Adrenal gland (tissue), 5 donors: ENCODE data around the gene ERMP1.

Experiments used
- CTCF ChIP-seq, 6 experiments: fragments of 450-650 bp in 4 of 6; fragments of 200-600 bp in 2 of 6; sonication (generic) in 1 of 6; IDR thresholded peaks; 1 replicate in 5 of 6; 2 replicates in 1 of 6; pipeline versions ENCODE4 v1.5.1 to v1.8.0; 2016 to 2021; ENCODE audit warnings: antibody characterized with exemption in 6 of 6, mild to moderate bottlenecking in 2 of 6, moderate library complexity in 1 of 6
- POLR2A ChIP-seq, 2 donors: fragments of 450-650 bp; IDR thresholded peaks; one replicate each; pipeline ENCODE4 v1.6.1; 2017; ENCODE audit warnings: antibody characterized with exemption in 2 of 2, mild to moderate bottlenecking in 2 of 2, moderate library complexity in 1 of 2
- donor health status: DM: no; HTN: no; CAD: no.

GRCh38 chr9:5870691-5871090, 37.8 kb upstream of the ERMP1 start:
- no peak for TF ChIP-seq CTCF (IDR thresholded peaks at IDR 0.05)
- no peak for TF ChIP-seq POLR2A (IDR thresholded peaks at IDR 0.05)
